Peyer's patch (tissue), 4 donors: ENCODE measurements around the gene MOCOS.

Source experiments
- POLR2A ChIP-seq, 2 donors: fragments of 450-650 bp; IDR thresholded peaks; one replicate each; pipeline ENCODE4 v1.5.1; 2017; ENCODE audit warnings: antibody characterized with exemption in 2 of 2, mild to moderate bottlenecking in 2 of 2, moderate library complexity in 2 of 2
- TF ChIP-seq, protein P1 (sequence below), 6 experiments: fragments of 450-650 bp in 4 of 6; fragments of 200-600 bp in 2 of 6; sonication (generic) in 1 of 6; IDR thresholded peaks; one replicate each; pipeline ENCODE4 v1.5.1; 2017 to 2019; ENCODE audit warnings: antibody characterized with exemption in 6 of 6, mild to moderate bottlenecking in 3 of 6, moderate library complexity in 1 of 6

DNA sequence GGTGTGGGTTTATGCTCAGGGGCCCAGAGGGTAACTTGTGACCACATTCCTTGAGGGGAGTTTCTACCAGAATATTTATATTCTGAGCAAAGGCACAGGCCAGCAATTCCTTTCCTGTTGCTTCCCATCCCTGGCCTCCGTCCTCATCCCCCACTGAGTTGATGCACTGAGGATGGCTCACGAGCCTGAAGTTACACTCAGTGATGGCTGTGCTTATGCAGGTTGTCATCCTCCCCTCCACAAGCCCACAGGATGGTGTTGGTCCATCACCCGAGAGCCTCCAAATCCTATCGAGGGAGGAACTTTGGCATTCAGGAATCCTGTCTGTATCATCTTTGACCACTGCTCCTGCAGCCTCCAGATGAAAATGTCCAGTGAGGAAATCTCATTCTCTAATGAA, 81.9 kb downstream of the MOCOS start:
- TF ChIP-seq, protein P1, sequence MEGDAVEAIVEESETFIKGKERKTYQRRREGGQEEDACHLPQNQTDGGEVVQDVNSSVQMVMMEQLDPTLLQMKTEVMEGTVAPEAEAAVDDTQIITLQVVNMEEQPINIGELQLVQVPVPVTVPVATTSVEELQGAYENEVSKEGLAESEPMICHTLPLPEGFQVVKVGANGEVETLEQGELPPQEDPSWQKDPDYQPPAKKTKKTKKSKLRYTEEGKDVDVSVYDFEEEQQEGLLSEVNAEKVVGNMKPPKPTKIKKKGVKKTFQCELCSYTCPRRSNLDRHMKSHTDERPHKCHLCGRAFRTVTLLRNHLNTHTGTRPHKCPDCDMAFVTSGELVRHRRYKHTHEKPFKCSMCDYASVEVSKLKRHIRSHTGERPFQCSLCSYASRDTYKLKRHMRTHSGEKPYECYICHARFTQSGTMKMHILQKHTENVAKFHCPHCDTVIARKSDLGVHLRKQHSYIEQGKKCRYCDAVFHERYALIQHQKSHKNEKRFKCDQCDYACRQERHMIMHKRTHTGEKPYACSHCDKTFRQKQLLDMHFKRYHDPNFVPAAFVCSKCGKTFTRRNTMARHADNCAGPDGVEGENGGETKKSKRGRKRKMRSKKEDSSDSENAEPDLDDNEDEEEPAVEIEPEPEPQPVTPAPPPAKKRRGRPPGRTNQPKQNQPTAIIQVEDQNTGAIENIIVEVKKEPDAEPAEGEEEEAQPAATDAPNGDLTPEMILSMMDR (IDR thresholded peaks at IDR 0.05), result no peak
- TF ChIP-seq POLR2A (IDR thresholded peaks at IDR 0.05), result no peak
